HepG2 (cell line): ENCODE measurements around the gene BTF3L4. TPM values are rescaled to one million over a fixed set of nuclear protein-coding genes. Genes with fewer than 3 reads are reported as not detected.

Experiments
- AGO1 ChIP-seq: fragments of 200-400 bp; formaldehyde crosslinking; IDR thresholded peaks from 2 replicates; pipeline ENCODE4 v1.6.1; 2017; ENCODE audit warnings: mild to moderate bottlenecking, low read depth, low read length, moderate library complexity; ENCODE audit not compliant: poor library complexity, severe bottlenecking
- EED ChIP-seq: sonication (generic); formaldehyde crosslinking; IDR thresholded peaks from 2 replicates; pipeline ENCODE4 v1.5.0; 2020; ENCODE audit warnings: mild to moderate bottlenecking, missing genetic modification reagents
- HDAC6 ChIP-seq: fragments of 200-600 bp; sonication (generic); IDR thresholded peaks from 2 replicates; pipeline ENCODE4 v1.7.0; 2017; ENCODE audit warnings: mild to moderate bottlenecking, antibody characterized with exemption, low read length, low read depth
- KDM2A ChIP-seq: sonication (generic); formaldehyde crosslinking; IDR thresholded peaks from 2 replicates; pipeline ENCODE4 v1.4.0; 2020; ENCODE audit warnings: low read depth, missing genetic modification reagents, borderline replicate concordance
- MTF2 ChIP-seq: sonication (generic); formaldehyde crosslinking; IDR thresholded peaks from 2 replicates; pipeline ENCODE4 v1.5.0; 2020; ENCODE audit warnings: missing genetic modification reagents, borderline replicate concordance
- MYC ChIP-seq: sonication (generic); formaldehyde crosslinking; IDR thresholded peaks from 2 replicates; pipeline ENCODE4 v1.9.0; 2021; ENCODE audit warnings: missing genetic modification reagents, borderline replicate concordance
- PHF5A ChIP-seq: IDR thresholded peaks from one replicate; pipeline ENCODE4 v1.6.1; 2018; ENCODE audit warnings: low read depth, missing genetic modification reagents; ENCODE audit not compliant: unreplicated experiment
- PITX1 ChIP-seq: sonication (generic); formaldehyde crosslinking; IDR thresholded peaks from 2 replicates; pipeline ENCODE4 v1.5.1; 2020; ENCODE audit warnings: mild to moderate bottlenecking, missing genetic modification reagents
- TCF12 ChIP-seq, 2 experiments: fragments of 450-650 bp in 1 of 2; sonication (generic) in 1 of 2; formaldehyde crosslinking in 1 of 2; IDR thresholded peaks; 2 replicates each; pipeline versions ENCODE4 v1.6.1 to v1.8.0; 2017 to 2022; ENCODE audit warnings: antibody characterized with exemption in 1 of 2, mild to moderate bottlenecking in 1 of 2, missing genetic modification reagents in 1 of 2, moderate library complexity in 1 of 2
- ZNF230 ChIP-seq: sonication (generic); formaldehyde crosslinking; IDR thresholded peaks from 2 replicates; pipeline ENCODE4 v1.4.0; 2020; ENCODE audit warnings: mild to moderate bottlenecking, missing genetic modification reagents
- ZNF326 ChIP-seq: sonication (generic); formaldehyde crosslinking; IDR thresholded peaks from 2 replicates; pipeline ENCODE4 v1.4.0; 2020; ENCODE audit warnings: missing genetic modification reagents, borderline replicate concordance
- polyA plus RNA-seq, 8 experiments: library from polyadenylated mRNA; depleted of rRNA in 3 of 8; stranded (reverse) in 7 of 8; unstranded in 1 of 8; fragments of >200 nt; fragmentation: Illumina TruSeq in 4 of 8; extraction: Trizol in 4 of 8; gene quantifications; 2 replicates each; pipeline versions ENCODE4 v1.2.1 to v1.2.3, GENCODE V29; 2011 to 2016; ENCODE audit warnings: low read depth in 4 of 8, missing spikeins in 1 of 8, mixed read lengths in 1 of 8; ENCODE audit not compliant: insufficient read depth in 1 of 8
- total RNA-seq, 5 experiments: library from RNA; depleted of rRNA; stranded (reverse); fragments of >200 nt; fragmentation: Illumina TruSeq; extraction: Trizol; gene quantifications; 2 replicates each; pipeline ENCODE4 v1.2.3, GENCODE V29; 2016; ENCODE audit warnings: low read depth in 1 of 5
- TF ChIP-seq, protein P1 (sequence below): sonication (generic); formaldehyde crosslinking; IDR thresholded peaks from 2 replicates; pipeline ENCODE4 v1.5.0; 2020; ENCODE audit warnings: mild to moderate bottlenecking, missing genetic modification reagents
- TF ChIP-seq, protein P2 (sequence below): sonication (generic); formaldehyde crosslinking; IDR thresholded peaks from 2 replicates; pipeline ENCODE4 v1.4.0; 2020; ENCODE audit warnings: mild to moderate bottlenecking, missing genetic modification reagents, borderline replicate concordance
- TF ChIP-seq, protein P3 (sequence below): sonication (generic); formaldehyde crosslinking; IDR thresholded peaks from 2 replicates; pipeline ENCODE4 v1.5.0; 2020; ENCODE audit warnings: mild to moderate bottlenecking, missing genetic modification reagents
- TF ChIP-seq, protein P4 (sequence below): sonication (generic); formaldehyde crosslinking; IDR thresholded peaks from 2 replicates; pipeline ENCODE4 v1.4.0; 2020; ENCODE audit warnings: mild to moderate bottlenecking, missing genetic modification reagents

The BTF3L4 gene
- total and polyA plus RNA-seq, 2 of the 13 experiments (the other 11 are each of a cell fraction or from before 2014, with no cell fraction given), result 59.0 to 74.3 TPM

DNA sequence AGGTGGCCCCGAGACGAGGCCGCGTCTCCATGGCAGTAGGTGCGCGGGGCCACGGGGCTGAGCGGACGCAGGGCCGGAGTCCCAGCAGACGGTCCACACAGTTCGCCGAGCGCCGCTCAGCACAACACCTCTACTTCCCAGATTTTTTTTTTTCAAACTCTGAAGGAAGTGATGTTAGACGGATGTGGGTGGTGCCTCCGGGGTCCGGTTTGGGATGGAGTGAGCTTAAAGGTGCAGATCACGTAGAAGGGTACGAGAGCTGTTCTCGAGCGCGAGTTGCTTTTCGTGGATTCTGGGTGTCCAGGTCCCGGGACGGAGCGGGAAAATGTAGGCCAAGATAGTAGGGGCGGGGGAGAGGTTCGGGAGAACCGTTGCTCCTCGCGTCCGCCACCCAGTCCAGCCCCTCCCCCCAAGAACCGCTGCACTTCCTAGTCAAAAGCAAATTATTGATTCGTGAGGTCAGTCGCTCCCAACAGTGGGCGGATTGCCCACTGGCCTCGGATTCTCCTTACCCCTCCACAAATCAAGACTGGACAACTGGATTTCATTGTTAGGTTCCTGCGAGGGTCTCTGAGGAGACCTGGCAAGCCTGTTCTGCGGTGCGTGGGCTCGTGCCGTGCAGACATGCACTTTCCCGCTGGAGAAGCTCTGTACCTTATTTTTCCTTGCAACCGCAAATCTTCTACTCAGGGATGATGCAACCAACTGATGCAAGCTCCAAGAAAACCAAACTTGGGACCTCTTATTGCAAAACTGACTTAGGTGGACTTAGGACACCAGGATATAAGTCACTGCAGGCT lies 829 bp upstream of the BTF3L4 start, which contains the start of gene TXNDC12 (continued):
- TF ChIP-seq, protein P1, sequence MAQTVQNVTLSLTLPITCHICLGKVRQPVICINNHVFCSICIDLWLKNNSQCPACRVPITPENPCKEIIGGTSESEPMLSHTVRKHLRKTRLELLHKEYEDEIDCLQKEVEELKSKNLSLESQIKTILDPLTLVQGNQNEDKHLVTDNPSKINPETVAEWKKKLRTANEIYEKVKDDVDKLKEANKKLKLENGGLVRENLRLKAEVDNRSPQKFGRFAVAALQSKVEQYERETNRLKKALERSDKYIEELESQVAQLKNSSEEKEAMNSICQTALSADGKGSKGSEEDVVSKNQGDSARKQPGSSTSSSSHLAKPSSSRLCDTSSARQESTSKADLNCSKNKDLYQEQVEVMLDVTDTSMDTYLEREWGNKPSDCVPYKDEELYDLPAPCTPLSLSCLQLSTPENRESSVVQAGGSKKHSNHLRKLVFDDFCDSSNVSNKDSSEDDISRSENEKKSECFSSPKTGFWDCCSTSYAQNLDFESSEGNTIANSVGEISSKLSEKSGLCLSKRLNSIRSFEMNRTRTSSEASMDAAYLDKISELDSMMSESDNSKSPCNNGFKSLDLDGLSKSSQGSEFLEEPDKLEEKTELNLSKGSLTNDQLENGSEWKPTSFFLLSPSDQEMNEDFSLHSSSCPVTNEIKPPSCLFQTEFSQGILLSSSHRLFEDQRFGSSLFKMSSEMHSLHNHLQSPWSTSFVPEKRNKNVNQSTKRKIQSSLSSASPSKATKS (CRISPR knock-in tag), result 0 out of 2 replicates have a peak, but pooled peaks have one; percentile 72
- TF ChIP-seq ZNF230, result peak; percentile 94; the same call in 1 of the 2 replicates
- TF ChIP-seq MTF2 (CRISPR knock-in tag), result no peak
- TF ChIP-seq PITX1, result peak; percentile 55; the same call in 1 of the 2 replicates
- TF ChIP-seq HDAC6, result no peak
- peak; percentile 83; the same call in 1 of the 2 replicates for TF ChIP-seq KDM2A (CRISPR knock-in tag)
- TF ChIP-seq, protein P2, sequence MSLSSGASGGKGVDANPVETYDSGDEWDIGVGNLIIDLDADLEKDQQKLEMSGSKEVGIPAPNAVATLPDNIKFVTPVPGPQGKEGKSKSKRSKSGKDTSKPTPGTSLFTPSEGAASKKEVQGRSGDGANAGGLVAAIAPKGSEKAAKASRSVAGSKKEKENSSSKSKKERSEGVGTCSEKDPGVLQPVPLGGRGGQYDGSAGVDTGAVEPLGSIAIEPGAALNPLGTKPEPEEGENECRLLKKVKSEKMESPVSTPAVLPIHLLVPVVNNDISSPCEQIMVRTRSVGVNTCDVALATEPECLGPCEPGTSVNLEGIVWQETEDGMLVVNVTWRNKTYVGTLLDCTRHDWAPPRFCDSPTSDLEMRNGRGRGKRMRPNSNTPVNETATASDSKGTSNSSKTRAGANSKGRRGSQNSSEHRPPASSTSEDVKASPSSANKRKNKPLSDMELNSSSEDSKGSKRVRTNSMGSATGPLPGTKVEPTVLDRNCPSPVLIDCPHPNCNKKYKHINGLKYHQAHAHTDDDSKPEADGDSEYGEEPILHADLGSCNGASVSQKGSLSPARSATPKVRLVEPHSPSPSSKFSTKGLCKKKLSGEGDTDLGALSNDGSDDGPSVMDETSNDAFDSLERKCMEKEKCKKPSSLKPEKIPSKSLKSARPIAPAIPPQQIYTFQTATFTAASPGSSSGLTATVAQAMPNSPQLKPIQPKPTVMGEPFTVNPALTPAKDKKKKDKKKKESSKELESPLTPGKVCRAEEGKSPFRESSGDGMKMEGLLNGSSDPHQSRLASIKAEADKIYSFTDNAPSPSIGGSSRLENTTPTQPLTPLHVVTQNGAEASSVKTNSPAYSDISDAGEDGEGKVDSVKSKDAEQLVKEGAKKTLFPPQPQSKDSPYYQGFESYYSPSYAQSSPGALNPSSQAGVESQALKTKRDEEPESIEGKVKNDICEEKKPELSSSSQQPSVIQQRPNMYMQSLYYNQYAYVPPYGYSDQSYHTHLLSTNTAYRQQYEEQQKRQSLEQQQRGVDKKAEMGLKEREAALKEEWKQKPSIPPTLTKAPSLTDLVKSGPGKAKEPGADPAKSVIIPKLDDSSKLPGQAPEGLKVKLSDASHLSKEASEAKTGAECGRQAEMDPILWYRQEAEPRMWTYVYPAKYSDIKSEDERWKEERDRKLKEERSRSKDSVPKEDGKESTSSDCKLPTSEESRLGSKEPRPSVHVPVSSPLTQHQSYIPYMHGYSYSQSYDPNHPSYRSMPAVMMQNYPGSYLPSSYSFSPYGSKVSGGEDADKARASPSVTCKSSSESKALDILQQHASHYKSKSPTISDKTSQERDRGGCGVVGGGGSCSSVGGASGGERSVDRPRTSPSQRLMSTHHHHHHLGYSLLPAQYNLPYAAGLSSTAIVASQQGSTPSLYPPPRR (CRISPR knock-in tag), result peak; percentile 32; the same call in 1 of the 2 replicates
- no peak for TF ChIP-seq EED
- TF ChIP-seq, protein P3, sequence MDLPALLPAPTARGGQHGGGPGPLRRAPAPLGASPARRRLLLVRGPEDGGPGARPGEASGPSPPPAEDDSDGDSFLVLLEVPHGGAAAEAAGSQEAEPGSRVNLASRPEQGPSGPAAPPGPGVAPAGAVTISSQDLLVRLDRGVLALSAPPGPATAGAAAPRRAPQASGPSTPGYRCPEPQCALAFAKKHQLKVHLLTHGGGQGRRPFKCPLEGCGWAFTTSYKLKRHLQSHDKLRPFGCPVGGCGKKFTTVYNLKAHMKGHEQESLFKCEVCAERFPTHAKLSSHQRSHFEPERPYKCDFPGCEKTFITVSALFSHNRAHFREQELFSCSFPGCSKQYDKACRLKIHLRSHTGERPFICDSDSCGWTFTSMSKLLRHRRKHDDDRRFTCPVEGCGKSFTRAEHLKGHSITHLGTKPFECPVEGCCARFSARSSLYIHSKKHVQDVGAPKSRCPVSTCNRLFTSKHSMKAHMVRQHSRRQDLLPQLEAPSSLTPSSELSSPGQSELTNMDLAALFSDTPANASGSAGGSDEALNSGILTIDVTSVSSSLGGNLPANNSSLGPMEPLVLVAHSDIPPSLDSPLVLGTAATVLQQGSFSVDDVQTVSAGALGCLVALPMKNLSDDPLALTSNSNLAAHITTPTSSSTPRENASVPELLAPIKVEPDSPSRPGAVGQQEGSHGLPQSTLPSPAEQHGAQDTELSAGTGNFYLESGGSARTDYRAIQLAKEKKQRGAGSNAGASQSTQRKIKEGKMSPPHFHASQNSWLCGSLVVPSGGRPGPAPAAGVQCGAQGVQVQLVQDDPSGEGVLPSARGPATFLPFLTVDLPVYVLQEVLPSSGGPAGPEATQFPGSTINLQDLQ (CRISPR knock-in tag), result no peak
- TF ChIP-seq PHF5A (CRISPR knock-in tag), result no peak
- TF ChIP-seq TCF12 (IDR thresholded peaks at IDR 0.05), result no peak
- no peak for TF ChIP-seq TCF12 (CRISPR knock-in tag; IDR thresholded peaks at IDR 0.05)
- peak; percentile 72; the same call in 1 of the 2 replicates for TF ChIP-seq MYC
- no peak for TF ChIP-seq ZNF326 (CRISPR knock-in tag)
- TF ChIP-seq, protein P4, sequence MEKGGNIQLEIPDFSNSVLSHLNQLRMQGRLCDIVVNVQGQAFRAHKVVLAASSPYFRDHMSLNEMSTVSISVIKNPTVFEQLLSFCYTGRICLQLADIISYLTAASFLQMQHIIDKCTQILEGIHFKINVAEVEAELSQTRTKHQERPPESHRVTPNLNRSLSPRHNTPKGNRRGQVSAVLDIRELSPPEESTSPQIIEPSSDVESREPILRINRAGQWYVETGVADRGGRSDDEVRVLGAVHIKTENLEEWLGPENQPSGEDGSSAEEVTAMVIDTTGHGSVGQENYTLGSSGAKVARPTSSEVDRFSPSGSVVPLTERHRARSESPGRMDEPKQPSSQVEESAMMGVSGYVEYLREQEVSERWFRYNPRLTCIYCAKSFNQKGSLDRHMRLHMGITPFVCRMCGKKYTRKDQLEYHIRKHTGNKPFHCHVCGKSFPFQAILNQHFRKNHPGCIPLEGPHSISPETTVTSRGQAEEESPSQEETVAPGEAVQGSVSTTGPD, result no peak
- TF ChIP-seq AGO1, result peak; percentile 52
